Fibroblast of skin of abdomen (primary cell): ENCODE measurements around the gene CNPY2.
A peak's percentile ranks its signal among the peaks of the same experiment; 100 is the strongest.
"Not testable (repeated sequence)": the region's sequence is repeated elsewhere in the genome, so short reads cannot be mapped to it uniquely, and the experiment has no call there.

Experiments used
- DNase-seq: peaks from one replicate; pipeline ENCODE4 v3.0.0-alpha.2; 2013

CNPY2 gene

GRCh38 chr12:56333679-56334489 lies 18.1 kb upstream of the CNPY2 start, which contains the start of gene PAN2:
PAN2 (minus strand) TSS chr12:56334000; CDS start chr12:56333094, 906 bp downstream.
- DNase-seq = peak; percentile 99

GRCh38 chr12:56333197-56333678 lies 17.4 kb upstream of the CNPY2 start:
- DNase-seq = no peak

- DNase-seq = no peak
Measured at GRCh38 chr12:56332512-56333196, 16.9 kb upstream of the CNPY2 start.

GRCh38 chr12:56330936-56331490 lies 15.2 kb upstream of the CNPY2 start:
- DNase-seq = no peak

GRCh38 chr12:56326533-56326932 lies 10.7 kb upstream of the CNPY2 start:
- DNase-seq = no peak

- DNase-seq = no peak
Measured at GRCh38 chr12:56326126-56326525, 10.3 kb upstream of the CNPY2 start.

DNA sequence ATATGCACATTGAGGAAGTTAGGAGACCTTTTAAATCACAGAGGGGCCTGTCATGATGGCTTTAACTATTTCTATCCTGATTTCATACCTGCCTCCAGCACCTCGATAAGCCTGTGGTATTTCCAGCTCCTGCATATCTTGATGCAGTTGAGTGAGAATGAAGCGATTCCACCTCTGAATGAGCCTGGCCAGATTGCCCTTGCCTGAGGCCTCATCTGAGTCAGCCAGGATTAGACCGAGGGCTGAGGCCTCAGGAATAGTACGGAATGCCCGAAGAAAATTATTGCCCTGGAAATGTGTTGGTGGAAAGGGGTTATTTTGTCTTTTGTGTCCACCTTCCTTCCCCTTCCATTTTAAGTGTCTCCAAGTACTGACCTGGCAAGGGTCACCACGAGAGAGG lies 8.4 kb upstream of the CNPY2 start:
- no peak for DNase-seq

DNA sequence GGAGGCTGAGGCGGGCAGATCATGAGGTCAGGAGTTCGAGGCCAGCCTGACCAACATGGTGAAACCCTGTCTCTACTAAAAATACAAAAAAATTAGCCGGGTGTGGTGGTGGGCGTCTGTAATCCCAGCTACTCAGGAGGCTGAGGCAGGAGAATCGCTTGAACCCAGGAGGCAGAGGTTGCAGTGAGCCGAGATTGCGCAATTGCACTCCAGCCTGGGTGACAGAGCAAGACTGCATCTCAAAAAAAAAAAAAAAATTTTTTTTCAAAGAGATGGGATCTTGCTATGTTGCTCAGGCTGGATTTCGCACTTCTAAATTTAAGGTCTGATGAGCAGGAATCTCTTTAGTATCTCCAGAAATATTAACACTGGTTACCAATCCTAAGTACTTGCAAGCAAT lies 5.8 kb upstream of the CNPY2 start:
- DNase-seq = not testable (repeated sequence)

- no peak for DNase-seq
Measured at GRCh38 chr12:56321027-56321426, 5.2 kb upstream of the CNPY2 start.

GRCh38 chr12:56317675-56318074 lies 1.9 kb upstream of the CNPY2 start:
- no peak for DNase-seq

DNA sequence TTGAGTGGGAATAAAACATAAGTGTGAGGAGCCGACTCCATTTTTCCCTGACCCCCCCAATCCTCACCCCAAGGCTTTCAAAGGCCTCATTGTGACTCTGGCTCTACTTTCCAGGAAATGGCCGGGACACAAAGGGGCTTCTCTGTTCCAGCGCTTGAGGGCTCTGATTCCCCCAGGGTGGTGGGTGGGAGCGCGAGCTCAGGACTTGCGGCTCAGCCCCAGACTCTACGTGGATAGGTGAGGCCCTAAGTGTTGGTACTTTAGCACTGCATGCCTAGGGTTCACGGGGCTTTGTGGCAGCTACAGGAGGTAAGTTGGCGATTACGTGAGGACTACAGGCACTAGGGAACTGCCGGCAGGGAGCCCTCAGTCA lies 553 bp downstream of the CNPY2 start:
- DNase-seq = no peak

- DNase-seq = no peak
Measured at GRCh38 chr12:56311003-56311402, 4.8 kb downstream of the CNPY2 start.

DNA sequence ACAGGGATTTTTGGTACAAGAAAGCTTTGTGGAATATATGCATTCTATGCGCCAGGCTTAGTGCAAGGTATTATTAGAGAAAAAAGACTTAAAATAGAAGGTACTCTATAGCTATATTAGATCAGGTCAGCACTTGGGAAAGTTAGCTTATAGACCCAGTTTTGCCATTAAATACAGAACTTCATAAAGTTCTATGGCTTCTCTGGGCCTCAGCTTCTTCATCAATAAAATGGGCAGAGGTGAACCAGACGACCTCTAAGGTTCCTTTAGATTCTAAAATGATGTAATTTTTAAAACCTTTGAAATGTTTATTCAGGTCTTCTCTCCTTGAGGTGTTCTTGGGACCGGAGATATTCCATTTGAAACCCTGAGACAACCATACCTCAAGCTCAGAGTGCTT lies 7.1 kb downstream of the CNPY2 start:
- DNase-seq = no peak

DNA sequence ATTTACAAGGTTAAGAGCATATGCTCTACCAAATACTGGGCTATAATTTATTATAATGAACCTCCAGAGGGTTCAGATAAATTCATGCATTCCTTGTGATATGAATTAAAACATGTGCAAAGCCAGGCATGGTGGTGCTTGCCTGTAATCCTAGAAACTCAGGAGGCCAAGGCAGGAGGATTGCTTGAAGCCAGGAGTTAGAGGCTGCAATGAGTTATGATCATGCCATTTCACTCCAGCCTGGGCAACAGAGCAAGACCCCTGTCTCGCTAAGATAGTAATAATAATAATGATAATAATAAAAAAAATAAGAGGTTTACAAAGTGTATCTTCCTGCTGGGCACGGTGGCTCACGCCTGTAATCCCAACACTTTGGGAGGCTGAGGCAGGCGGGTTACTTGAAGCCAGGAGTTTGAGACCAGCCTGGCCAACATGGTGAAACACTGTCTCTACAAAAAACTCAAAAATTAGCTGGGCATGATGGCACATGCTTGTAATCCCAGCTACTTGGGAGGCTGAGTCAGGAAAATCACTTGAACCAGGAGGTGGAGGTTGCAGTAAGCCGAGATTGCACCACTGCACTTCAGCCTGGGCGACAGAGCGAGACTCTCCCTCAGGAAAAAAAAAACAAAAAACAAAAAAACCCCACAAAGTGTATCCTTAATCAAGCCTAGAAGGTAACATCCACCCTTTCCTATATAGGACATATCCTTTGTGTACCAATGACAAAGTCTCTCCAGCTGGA lies 8.4 kb downstream of the CNPY2 start:
- DNase-seq = no peak

GRCh38 chr12:56304872-56305590 lies 10.8 kb downstream of the CNPY2 start:
- no peak for DNase-seq

- DNase-seq = no peak
Measured at GRCh38 chr12:56304276-56304675, 11.5 kb downstream of the CNPY2 start.

GRCh38 chr12:56300644-56301464 lies 14.9 kb downstream of the CNPY2 start:
- DNase-seq = no peak

- peak; percentile 98 for DNase-seq
Measured at GRCh38 chr12:56299853-56300643, 15.7 kb downstream of the CNPY2 start, which contains the start of gene CS. CS (minus strand) TSS chr12:56300330; CDS start chr12:56300201, 129 bp downstream.

DNA sequence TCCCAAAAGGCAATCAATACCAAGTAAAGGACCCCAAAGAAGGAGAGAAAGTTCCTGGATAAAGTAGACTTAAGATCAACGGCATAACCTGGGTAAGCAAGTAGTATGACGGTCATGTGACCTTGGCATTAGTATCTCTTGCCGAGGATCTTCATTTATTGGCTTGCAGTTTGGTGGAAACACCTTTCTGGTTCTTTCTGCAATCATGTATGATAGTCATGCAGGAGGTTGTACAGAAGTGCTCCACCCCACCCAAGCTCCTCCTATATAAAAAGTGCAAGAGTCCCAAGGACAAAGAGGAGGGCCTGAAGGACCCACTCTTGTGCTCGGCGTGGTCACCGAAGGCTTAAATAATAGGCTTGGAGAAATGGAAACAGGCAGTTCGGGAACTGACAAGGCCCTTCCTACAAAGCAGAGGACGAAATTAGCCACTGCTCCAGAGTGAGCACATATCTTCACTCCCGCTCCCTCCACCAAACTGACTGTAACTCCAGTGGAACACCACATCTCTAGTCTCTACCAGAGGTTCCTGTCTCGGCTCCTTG lies 16.4 kb downstream of the CNPY2 start:
- no peak for DNase-seq

- no peak for DNase-seq
Measured at GRCh38 chr12:56298828-56299227, 17.0 kb downstream of the CNPY2 start.
